Panc1 (cell line): ENCODE data around the gene CLNK. TPM values are rescaled to one million over a fixed set of nuclear protein-coding genes. Genes with fewer than 3 reads are reported as not detected.

ENCODE experiments used
- ATAC-seq: fragments of 200-7000 bp; cut with Tn5 transposase; 2 replicates; pipeline ENCODE4 v1.9.1; 2020; ENCODE audit warnings: mild to moderate bottlenecking, moderate library complexity
- BruUV-seq: library from RNA; stranded (reverse); fragments of 400-500 nt; replicated peaks from 2 replicates; lab custom pipeline; 2021; lab: Mats Ljungman, UMichigan
- CTCF ChIA-PET: fragments of 300-600 bp; sonication (Branson Sonifier 250); formaldehyde crosslinking; loops from one replicate; lab custom pipeline; 2022; ENCODE audit warnings: antibody characterized with exemption; lab: Charles Lee
- POLR2A ChIA-PET: fragments of 300-600 bp; sonication (Branson Sonifier 250); formaldehyde crosslinking; loops from one replicate; lab custom pipeline; 2022; ENCODE audit warnings: antibody characterized with exemption; lab: Charles Lee
- DNase-seq: peaks from one replicate; pipeline ENCODE4 v3.0.0-alpha.2; 2010; ENCODE audit warnings: low read depth, low spot score
- H3K27ac ChIP-seq: 2 replicates; pipeline ENCODE4 v1.5.1; 2011; ENCODE audit warnings: mild to moderate bottlenecking, low read length, inconsistent platforms
- H3K27me3 ChIP-seq: fragments of 200-500 bp; sonication (Bioruptor generic); 2 replicates; pipeline ENCODE4 v1.6.0; 2014; ENCODE audit warnings: low read length, inconsistent platforms; ENCODE audit not compliant: control insufficient read depth, insufficient read depth
- H3K36me3 ChIP-seq: fragments of 200-500 bp; sonication (Bioruptor generic); 2 replicates; pipeline ENCODE4 v1.5.1; 2014; ENCODE audit warnings: inconsistent platforms, mild to moderate bottlenecking, low read length, moderate library complexity; ENCODE audit not compliant: control insufficient read depth, insufficient read depth
- H3K4me1 ChIP-seq: 2 replicates; pipeline ENCODE4 v1.5.1; 2011; ENCODE audit warnings: inconsistent platforms, mild to moderate bottlenecking, low read length, moderate library complexity; ENCODE audit not compliant: control insufficient read depth, insufficient read depth
- H3K4me3 ChIP-seq, 2 experiments: 2 replicates each; pipeline ENCODE4 v1.5.1; 2011 to 2012; ENCODE audit warnings: low read depth in 2 of 2, low read length in 2 of 2, mild to moderate bottlenecking in 2 of 2, inconsistent platforms in 1 of 2, moderate library complexity in 1 of 2
- H3K9me3 ChIP-seq: fragments of 200-500 bp; sonication (Bioruptor generic); 2 replicates; pipeline ENCODE4 v1.5.1; 2014; ENCODE audit warnings: low read depth, mild to moderate bottlenecking, inconsistent platforms, low read length, moderate library complexity; ENCODE audit not compliant: control insufficient read depth, insufficient read depth
- POLR2AphosphoS5 ChIP-seq: IDR thresholded peaks from 2 replicates; pipeline ENCODE4 v1.6.1; 2012; ENCODE audit warnings: mild to moderate bottlenecking, low read depth, low read length, moderate library complexity
- SIN3A ChIP-seq: IDR thresholded peaks from 2 replicates; pipeline ENCODE4 v1.6.1; 2012; ENCODE audit warnings: low read depth, mild to moderate bottlenecking, low read length, moderate library complexity, borderline replicate concordance; ENCODE audit not compliant: insufficient read depth
- TCF7L2 ChIP-seq: IDR thresholded peaks from 2 replicates; pipeline ENCODE4 v1.6.1; 2011; ENCODE audit warnings: mild to moderate bottlenecking, low read depth, low read length, inconsistent platforms
- in situ Hi-C: cut with HindIII; loops from 2 replicates; pipeline ENCODE4 v1.10.0; 2016; ENCODE audit warnings: low sequenced_read_pairs, low pct_unique_long_range_greater_than_20kb
- intact Hi-C: fragments of 100-400 bp; cut with micrococcal nuclease; formaldehyde crosslinking; loops from one replicate; pipeline ENCODE4 v1.10.0; 2022; ENCODE audit not compliant: unreplicated experiment
- total RNA-seq: library from RNA; stranded (reverse); gene quantifications from one replicate; pipeline ENCODE4 v1.2.1, GENCODE V29; 2021; ENCODE audit not compliant: unreplicated experiment
- TF ChIP-seq, protein P1 (sequence below): fragments of 450-650 bp; IDR thresholded peaks from 2 replicates; pipeline ENCODE4 v1.5.1; 2017; ENCODE audit warnings: mild to moderate bottlenecking
- TF ChIP-seq, protein P2 (sequence below), 2 experiments: IDR thresholded peaks; 2 replicates each; pipeline ENCODE4 v1.6.1; 2011 to 2012; ENCODE audit warnings: low read depth in 2 of 2, control low read depth in 1 of 2, low read length in 1 of 2, mild to moderate bottlenecking in 1 of 2, moderate library complexity in 1 of 2; ENCODE audit not compliant: insufficient read depth in 1 of 2

CLNK gene
- total RNA-seq, 1 experiment from 2014 or later = not detected

DNA sequence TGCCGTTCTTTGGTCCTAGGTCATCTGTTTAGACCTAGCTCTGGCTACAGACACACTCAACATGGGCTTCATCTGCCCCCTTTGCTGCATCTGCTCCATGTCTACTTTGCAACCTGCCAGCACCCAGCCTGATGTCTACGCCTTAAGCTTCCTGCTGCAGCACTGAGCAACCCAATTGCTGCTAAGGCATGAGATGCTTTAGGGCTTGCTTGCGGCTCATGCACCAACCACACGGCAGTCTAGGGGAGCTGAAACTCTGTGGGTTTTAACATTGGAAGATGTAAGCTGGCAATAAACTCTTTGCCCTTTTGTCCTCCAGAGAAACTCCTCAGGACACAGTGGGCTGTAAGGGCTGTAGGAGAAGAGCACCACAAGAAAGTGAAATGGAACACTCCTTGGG lies 11.7 kb upstream of the CLNK start:
- in situ Hi-C loops (no loop called here), intact Hi-C loops (no loop called here)
- H3K27me3 ChIP-seq = no peaks in the 10 kb centered on the region
- ChIA-PET CTCF (no interaction called here), POLR2A (no interaction called here)
- BruUV-seq = no TSS peak
- ATAC-seq = no peak
- no peaks in the 10 kb centered on the region for H3K4me1 ChIP-seq
- TF ChIP-seq SIN3A (no peak), TCF7L2 (no peak), POLR2AphosphoS5 (no peak)
- TF ChIP-seq, protein P1, sequence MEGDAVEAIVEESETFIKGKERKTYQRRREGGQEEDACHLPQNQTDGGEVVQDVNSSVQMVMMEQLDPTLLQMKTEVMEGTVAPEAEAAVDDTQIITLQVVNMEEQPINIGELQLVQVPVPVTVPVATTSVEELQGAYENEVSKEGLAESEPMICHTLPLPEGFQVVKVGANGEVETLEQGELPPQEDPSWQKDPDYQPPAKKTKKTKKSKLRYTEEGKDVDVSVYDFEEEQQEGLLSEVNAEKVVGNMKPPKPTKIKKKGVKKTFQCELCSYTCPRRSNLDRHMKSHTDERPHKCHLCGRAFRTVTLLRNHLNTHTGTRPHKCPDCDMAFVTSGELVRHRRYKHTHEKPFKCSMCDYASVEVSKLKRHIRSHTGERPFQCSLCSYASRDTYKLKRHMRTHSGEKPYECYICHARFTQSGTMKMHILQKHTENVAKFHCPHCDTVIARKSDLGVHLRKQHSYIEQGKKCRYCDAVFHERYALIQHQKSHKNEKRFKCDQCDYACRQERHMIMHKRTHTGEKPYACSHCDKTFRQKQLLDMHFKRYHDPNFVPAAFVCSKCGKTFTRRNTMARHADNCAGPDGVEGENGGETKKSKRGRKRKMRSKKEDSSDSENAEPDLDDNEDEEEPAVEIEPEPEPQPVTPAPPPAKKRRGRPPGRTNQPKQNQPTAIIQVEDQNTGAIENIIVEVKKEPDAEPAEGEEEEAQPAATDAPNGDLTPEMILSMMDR = no peak
- TF ChIP-seq, protein P2, sequence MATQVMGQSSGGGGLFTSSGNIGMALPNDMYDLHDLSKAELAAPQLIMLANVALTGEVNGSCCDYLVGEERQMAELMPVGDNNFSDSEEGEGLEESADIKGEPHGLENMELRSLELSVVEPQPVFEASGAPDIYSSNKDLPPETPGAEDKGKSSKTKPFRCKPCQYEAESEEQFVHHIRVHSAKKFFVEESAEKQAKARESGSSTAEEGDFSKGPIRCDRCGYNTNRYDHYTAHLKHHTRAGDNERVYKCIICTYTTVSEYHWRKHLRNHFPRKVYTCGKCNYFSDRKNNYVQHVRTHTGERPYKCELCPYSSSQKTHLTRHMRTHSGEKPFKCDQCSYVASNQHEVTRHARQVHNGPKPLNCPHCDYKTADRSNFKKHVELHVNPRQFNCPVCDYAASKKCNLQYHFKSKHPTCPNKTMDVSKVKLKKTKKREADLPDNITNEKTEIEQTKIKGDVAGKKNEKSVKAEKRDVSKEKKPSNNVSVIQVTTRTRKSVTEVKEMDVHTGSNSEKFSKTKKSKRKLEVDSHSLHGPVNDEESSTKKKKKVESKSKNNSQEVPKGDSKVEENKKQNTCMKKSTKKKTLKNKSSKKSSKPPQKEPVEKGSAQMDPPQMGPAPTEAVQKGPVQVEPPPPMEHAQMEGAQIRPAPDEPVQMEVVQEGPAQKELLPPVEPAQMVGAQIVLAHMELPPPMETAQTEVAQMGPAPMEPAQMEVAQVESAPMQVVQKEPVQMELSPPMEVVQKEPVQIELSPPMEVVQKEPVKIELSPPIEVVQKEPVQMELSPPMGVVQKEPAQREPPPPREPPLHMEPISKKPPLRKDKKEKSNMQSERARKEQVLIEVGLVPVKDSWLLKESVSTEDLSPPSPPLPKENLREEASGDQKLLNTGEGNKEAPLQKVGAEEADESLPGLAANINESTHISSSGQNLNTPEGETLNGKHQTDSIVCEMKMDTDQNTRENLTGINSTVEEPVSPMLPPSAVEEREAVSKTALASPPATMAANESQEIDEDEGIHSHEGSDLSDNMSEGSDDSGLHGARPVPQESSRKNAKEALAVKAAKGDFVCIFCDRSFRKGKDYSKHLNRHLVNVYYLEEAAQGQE (IDR thresholded peaks at IDR 0.05; ENCODE audit: insufficient read depth in 1 of 2, low read depth in 2 of 2, low read length in 1 of 2) = no peak
- no peak overlapping the region for H3K27ac ChIP-seq
- H3K36me3 ChIP-seq = no peaks in the 10 kb centered on the region
- no peaks in the 10 kb centered on the region for H3K9me3 ChIP-seq
- DNase-seq = no peak
- H3K4me3 ChIP-seq = no peak overlapping the region

DNA sequence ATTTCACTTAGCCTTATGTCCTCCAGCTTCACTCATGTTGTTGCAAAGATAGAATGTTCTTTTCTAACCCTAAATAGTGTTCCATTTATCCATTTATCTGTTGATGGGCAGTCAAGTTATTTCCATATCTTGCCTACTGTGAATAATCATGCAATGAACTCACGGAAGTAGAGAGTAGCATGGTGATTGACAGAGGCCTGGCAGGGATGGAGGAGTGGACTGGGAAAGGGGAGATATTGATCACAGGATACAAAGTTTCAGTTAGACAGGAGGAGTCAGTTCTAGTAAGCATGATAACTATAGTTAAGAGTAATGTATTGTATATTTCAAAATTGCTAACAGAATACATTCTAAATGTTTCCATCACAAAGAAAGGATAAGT lies 10.3 kb upstream of the CLNK start:
- ATAC-seq (no peak), DNase-seq (no peak)
- H3K4me3 ChIP-seq = no peak overlapping the region
- ChIA-PET POLR2A (no interaction called here), CTCF (no interaction called here)
- no peak overlapping the region for H3K27ac ChIP-seq
- no peaks in the 10 kb centered on the region for H3K4me1 ChIP-seq
- TF ChIP-seq, protein P2 (IDR thresholded peaks at IDR 0.05; ENCODE audit: insufficient read depth in 1 of 2, low read depth in 2 of 2, low read length in 1 of 2) = no peak
- no peak for TF ChIP-seq TCF7L2
- TF ChIP-seq, protein P1 = no peak
- in situ Hi-C loops (no loop called here), intact Hi-C loops (no loop called here)
- H3K9me3 ChIP-seq = no peaks in the 10 kb centered on the region
- no TSS peak for BruUV-seq
- H3K36me3 ChIP-seq = no peaks in the 10 kb centered on the region
- no peaks in the 10 kb centered on the region for H3K27me3 ChIP-seq
